Stomach (tissue), 4 donors: ENCODE results near the gene AP4M1.

Experiments
- POLR2A ChIP-seq, 4 donors: fragments of 450-650 bp; IDR thresholded peaks; one replicate each; pipeline ENCODE4 v1.6.1; 2016; ENCODE audit warnings: antibody characterized with exemption in 4 of 4, control low read depth in 2 of 4, mild to moderate bottlenecking in 1 of 4, moderate library complexity in 1 of 4
- TF ChIP-seq, protein P1 (sequence below), 7 experiments: fragments of 450-650 bp in 4 of 7; fragments of 200-600 bp in 3 of 7; sonication (generic) in 3 of 7; IDR thresholded peaks; one replicate each; pipeline ENCODE4 v1.5.1; 2016 to 2019; ENCODE audit warnings: antibody characterized with exemption in 7 of 7, control low read depth in 2 of 7, mild to moderate bottlenecking in 1 of 7

DNA sequence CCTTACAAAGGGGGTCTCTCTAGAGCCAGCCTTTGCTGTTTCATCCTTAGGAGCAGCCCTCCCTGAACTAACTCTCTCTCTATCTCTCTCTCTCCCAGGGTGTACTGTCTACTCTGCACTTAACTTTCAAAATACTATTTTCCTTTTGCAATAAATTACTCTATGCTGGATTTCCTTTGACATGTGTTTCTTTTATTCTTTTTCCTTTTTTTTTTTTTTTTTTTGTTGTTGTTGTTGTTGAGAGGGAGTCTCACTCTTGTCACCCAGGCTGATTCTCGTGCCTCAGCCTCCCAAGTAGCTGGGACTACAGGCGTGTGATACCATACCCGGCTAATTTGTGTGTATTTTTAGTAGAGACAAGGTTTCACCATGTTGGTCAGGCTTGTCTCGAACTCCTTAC, 18.5 kb upstream of the AP4M1 start:
- TF ChIP-seq, protein P1, sequence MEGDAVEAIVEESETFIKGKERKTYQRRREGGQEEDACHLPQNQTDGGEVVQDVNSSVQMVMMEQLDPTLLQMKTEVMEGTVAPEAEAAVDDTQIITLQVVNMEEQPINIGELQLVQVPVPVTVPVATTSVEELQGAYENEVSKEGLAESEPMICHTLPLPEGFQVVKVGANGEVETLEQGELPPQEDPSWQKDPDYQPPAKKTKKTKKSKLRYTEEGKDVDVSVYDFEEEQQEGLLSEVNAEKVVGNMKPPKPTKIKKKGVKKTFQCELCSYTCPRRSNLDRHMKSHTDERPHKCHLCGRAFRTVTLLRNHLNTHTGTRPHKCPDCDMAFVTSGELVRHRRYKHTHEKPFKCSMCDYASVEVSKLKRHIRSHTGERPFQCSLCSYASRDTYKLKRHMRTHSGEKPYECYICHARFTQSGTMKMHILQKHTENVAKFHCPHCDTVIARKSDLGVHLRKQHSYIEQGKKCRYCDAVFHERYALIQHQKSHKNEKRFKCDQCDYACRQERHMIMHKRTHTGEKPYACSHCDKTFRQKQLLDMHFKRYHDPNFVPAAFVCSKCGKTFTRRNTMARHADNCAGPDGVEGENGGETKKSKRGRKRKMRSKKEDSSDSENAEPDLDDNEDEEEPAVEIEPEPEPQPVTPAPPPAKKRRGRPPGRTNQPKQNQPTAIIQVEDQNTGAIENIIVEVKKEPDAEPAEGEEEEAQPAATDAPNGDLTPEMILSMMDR (IDR thresholded peaks at IDR 0.05), result no peak
- TF ChIP-seq POLR2A (IDR thresholded peaks at IDR 0.05), result no peak
